HG03457 (cell line): ENCODE data around the gene SNRNP25.
"Not testable (repeated sequence)": the region's sequence is repeated elsewhere in the genome, so short reads cannot be mapped to it uniquely, and the experiment has no call there.

Source experiments
- ATAC-seq: cut with Tn5 transposase; IDR thresholded peaks from one replicate; pipeline ENCODE4 v1.9.1; 2021; ENCODE audit warnings: moderate number of reproducible peaks; ENCODE audit not compliant: unreplicated experiment

Gene SNRNP25

GRCh38 chr16:53346-54236 lies at the start of gene SNRNP25, which contains the start of gene POLR3K:
Gene SNRNP25, plus strand, starts transcription at chr16:53828. Its CDS starts 189 bp downstream, at chr16:54017.
Gene POLR3K, minus strand, starts transcription at chr16:53608. Its CDS starts 22 bp downstream, at chr16:53586.
- peak; percentile 74 for ATAC-seq

DNA sequence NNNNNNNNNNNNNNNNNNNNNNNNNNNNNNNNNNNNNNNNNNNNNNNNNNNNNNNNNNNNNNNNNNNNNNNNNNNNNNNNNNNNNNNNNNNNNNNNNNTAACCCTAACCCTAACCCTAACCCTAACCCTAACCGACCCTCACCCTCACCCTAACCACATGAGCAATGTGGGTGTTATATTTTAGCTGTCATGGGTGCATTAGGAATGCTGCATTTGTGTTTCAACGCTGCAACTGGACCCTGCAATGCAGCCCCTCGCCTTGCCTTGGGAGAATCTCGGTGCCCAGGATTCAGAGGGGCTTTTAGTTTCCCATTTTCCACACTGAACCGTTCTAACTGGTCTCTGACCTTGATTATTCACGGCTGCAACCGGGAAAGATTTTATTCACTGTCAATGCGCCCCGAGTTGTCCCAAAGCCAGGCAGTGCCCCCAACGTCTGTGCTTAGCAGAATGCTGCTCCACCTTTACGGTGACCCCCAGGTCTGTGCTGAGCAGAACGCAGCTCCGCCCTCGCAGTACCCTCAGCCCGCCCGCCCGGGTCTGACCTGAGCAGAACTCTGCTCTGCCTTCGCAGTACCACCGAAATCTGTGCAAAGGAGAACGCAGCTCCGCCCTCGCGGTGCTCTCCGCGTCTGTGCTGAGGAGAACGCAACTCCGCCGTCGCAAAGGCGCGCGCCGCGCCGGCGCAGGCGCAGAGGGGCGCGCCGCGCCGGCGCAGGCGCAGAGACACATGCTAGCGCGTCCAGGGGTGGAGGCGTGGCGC lies 43.5 kb upstream of the SNRNP25 start:
- ATAC-seq: no peak

DNA sequence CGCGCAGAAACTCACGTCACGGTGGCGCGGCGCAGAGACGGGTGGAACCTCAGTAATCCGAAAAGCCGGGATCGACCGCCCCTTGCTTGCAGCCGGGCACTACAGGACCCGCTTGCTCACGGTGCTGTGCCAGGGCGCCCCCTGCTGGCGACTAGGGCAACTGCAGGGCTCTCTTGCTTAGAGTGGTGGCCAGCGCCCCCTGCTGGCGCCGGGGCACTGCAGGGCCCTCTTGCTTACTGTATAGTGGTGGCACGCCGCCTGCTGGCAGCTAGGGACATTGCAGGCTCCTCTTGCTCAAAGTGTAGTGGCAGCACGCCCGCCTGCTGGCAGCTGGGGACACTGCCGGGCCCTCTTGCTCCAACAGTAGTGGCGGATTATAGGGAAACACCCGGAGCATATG lies 42.9 kb upstream of the SNRNP25 start:
- not testable (repeated sequence) for ATAC-seq

- not testable (repeated sequence) for ATAC-seq
Measured at GRCh38 chr16:17062-17765, 36.4 kb upstream of the SNRNP25 start.

- not testable (repeated sequence) for ATAC-seq
Measured at GRCh38 chr16:20886-21285, 32.7 kb upstream of the SNRNP25 start.

DNA sequence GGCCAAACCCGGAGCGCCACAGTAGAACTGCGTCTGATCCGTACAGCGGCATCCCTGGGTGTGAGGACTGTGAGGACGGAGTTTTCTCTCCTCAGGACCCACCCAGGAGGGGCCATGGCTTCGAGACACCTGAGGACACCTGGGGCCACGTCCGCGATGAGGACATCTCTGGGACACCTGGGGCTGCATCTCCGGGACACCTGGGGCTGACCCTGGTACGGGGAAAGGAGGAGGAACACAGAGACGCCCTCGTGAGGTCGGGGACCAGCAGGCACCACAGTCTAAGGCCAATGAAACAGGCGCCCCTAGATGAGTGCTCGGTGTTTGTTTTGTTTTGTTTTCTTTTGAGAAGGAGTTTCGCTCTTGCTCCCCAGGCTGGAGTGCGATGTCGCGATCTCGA lies 29.5 kb upstream of the SNRNP25 start:
- not testable (repeated sequence) for ATAC-seq

DNA sequence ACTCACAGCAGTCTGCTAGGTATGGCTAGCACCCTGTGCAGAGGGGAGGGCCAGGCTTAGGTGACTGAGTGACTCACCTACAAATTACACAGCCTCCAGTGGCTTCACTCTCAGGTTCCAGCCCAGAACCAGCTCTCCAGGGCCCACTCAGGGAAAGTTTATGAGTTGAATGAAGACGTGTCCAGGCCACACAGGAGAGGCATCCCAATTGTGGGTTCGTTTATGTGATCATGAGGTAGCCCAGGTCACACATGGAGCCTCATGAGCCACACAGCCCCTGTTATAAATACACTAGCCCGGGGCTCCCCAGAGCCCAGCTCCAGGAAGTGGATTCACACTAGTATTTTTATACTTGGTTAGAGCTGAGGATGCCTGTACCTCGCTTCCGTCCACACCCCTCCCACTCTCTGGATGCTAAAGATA lies 27.7 kb upstream of the SNRNP25 start:
- ATAC-seq: not testable (repeated sequence)

GRCh38 chr16:30627-31026 lies 23.0 kb upstream of the SNRNP25 start:
- ATAC-seq: not testable (repeated sequence)

DNA sequence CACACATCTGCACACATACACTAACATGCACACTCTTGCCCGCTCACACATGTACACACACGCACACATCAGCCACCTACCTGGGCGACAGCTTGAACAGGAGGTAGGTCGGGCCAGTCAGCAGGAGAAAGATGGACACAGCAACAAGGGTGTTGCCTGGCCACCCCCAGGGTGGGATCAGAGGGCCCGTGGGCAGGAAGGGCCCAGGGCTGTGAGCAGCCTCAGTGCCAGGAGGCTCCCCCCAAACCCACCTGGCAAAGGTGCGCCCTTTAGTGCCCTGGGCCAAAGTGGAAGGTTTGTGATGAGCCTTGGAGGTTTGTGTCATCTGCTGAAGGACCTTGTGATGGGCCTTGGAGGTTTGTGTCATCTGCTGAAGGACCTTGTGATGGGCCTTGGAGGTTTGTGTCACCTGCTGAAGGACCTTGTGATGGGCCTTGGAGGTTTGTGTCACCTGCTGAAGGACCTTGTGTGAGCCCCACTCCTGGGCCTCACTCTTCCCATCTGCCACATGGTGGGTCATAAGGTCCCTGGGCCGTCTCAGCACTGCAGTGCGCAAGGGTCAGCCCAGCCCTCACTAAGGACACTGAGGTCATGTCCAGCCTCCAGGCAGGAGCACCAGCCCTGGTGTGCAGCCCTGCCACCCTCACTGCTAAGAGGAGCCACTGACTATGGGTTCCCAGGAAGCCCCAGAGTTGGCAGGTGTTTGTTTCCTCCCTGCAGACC lies 20.3 kb upstream of the SNRNP25 start:
- not testable (repeated sequence) for ATAC-seq

DNA sequence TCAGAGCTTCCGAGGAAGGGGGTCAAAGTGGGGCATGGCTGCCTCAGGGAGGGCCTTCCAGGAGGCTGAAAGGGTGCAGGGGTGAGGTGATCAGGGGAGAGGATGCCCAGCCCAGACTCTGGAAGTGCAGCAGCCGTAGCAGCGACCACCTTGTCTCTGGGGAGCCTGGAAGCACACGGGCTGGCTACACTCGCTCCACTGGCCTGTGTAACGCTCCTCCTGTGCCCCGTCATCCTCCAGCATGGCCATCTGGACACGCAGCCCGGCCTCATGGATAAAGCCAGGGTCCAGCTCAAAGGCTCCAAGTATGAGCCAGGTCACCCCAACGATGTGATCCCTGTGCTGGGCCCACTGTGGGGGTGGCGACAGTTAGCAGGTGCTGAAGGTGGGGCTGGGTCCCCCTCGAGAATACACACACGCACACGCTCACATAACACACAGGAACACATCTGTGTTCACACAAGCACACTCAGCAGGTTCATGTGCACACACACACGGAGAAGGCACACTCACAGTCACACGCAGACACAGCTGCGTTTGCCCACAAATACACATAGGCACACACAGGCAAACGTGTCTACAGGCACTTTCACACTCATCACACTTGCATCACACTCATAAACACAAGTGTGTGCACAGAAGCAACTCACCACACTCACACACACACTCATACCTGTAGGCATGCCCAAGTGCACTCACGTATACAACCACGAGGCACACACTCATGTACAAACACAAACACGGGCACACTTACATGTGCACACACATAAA lies 19.6 kb upstream of the SNRNP25 start:
- ATAC-seq: no peak

DNA sequence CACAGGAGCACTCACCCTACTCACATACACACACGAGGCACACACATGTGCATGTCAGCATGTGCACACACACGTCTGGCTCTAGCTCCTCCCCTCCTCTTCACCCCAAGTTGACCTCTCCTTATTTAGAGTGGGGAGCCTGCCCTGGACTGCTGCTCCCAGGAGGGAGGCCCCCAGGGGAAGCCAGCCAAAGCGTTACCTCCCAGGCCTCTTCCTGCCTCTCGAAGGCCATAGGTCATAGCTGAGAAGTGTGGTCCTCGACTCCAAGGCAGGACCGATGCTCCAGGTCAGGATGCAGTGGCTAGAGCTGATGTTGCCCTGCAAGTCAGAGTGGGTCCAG lies 19.0 kb upstream of the SNRNP25 start:
- ATAC-seq: no peak

- ATAC-seq: no peak
Measured at GRCh38 chr16:35011-35677, 18.5 kb upstream of the SNRNP25 start.

GRCh38 chr16:35678-36305 lies 17.8 kb upstream of the SNRNP25 start:
- ATAC-seq: no peak

GRCh38 chr16:36336-36984 lies 17.2 kb upstream of the SNRNP25 start:
- no peak for ATAC-seq

GRCh38 chr16:37511-37910 lies 16.1 kb upstream of the SNRNP25 start:
- no peak for ATAC-seq

DNA sequence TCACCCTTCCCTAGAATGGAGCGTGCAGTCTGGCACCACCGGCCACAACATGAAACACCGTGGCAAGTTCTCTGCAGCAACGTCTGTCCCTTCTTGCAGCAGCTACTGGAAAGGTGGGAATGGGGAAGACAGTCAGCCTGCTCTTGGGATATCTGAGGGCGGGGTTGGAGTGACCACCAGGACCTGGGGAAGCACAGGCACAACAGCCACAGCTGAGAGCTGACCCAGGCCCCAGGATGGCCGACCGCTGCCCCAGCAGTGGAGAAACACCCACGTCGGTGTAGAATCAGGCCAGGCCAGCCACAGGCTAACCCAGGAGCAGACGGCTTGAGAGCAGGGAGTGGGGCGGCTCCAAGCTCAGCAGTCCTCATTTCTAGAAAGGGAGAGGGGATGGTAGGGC lies 15.4 kb upstream of the SNRNP25 start:
- ATAC-seq: not testable (repeated sequence)

DNA sequence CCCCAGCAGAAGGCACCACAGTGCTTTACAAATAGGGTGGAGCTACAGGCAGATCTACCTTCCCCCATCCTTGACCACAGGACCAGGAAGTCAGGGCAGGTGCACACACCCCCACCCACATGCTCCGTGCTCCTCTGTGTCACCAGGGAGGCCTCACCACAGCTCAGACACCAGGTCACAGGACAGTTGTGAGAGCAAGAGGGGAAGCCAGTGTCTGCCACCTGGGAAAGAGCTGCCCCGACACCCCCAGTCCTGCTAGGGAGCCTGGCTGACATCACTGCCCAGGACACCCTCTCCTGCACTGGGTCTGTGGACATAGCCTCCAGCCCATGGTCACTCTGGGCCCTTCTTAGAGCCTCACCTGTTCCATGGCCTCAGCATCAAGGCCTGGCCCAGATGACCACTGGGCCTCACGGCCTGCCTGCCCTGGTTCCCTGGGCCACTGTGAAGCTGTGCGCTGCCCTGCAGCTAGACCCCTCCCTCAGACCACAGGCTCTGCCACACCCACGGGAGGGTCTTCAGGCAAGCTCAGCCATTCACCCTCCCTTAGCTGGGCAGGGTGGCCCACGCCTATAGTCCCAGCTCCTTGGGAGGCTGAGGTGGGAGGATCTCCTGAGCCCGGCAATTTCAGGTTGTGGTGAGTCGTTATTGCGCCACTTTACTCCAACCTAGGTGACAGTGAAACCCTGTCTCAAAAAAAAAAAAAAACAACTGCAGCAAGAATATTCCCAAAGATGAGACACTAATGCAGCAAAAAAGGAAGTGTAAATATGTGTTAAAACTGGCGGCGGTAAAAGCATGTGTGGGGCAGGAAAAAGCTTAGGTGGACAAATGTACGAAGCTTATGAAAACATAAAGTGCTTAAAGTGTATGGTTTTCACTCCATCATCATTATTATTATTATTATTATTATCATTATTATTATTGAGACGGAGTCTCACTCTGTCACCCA lies 14.4 kb upstream of the SNRNP25 start:
- ATAC-seq: no peak
